CD4-positive, alpha-beta T cell (primary cell): ENCODE data around the gene CEP250. TPM values are rescaled to one million over a fixed set of nuclear protein-coding genes. Genes with fewer than 3 reads are reported as not detected.

Experiments used
- ATAC-seq: fragments of 200-7000 bp; cut with Tn5 transposase; one replicate; pipeline ENCODE4 v1.10.0; 2022; ENCODE audit warnings: mild to moderate bottlenecking; ENCODE audit not compliant: poor library complexity
- CTCF ChIA-PET: fragments of 350-600 bp; sonication (Branson Sonifier 250); formaldehyde crosslinking; loops from one replicate; lab custom pipeline; 2021; ENCODE audit warnings: antibody characterized with exemption, inconsistent platforms; lab: Charles Lee
- POLR2A ChIA-PET: fragments of 350-600 bp; sonication (Branson Sonifier 250); formaldehyde crosslinking; loops from one replicate; lab custom pipeline; 2021; ENCODE audit warnings: antibody characterized with exemption, inconsistent platforms; lab: Charles Lee
- DNase-seq, 14 experiments: peaks; one replicate each; pipeline ENCODE4 v3.0.0-alpha.2; 2013 to 2020; ENCODE audit warnings: mixed read lengths in 2 of 14
- H3K27ac ChIP-seq, 2 donors: one replicate each; pipeline versions ENCODE4 v1.5.1 to v1.7.0; 2013; ENCODE audit warnings: low read length in 2 of 2, low read depth in 1 of 2, mild to moderate bottlenecking in 1 of 2
- H3K27me3 ChIP-seq, 2 experiments: 1 replicate in 1 of 2; 2 replicates in 1 of 2; pipeline versions ENCODE4 v1.6.1 to v1.7.0; 2013; ENCODE audit warnings: low read length in 2 of 2, control low read depth in 1 of 2, mild to moderate bottlenecking in 1 of 2, moderate library complexity in 1 of 2; ENCODE audit not compliant: insufficient read depth in 2 of 2, control insufficient read depth in 1 of 2
- H3K36me3 ChIP-seq: one replicate; pipeline ENCODE4 v1.6.1; 2013; ENCODE audit warnings: low read length, control low read depth; ENCODE audit not compliant: insufficient read depth
- H3K4me1 ChIP-seq: one replicate; pipeline ENCODE4 v1.6.1; 2013; ENCODE audit warnings: low read length, control low read depth; ENCODE audit not compliant: insufficient read depth
- H3K4me3 ChIP-seq: one replicate; pipeline ENCODE4 v1.5.1; 2013; ENCODE audit warnings: mild to moderate bottlenecking, low read length, moderate library complexity
- H3K9me3 ChIP-seq, 2 experiments: 1 replicate in 1 of 2; 2 replicates in 1 of 2; pipeline versions ENCODE4 v1.6.1 to v1.7.0; 2013; ENCODE audit warnings: low read length in 2 of 2, mild to moderate bottlenecking in 2 of 2, control low read depth in 1 of 2, moderate library complexity in 1 of 2; ENCODE audit not compliant: control insufficient read depth in 1 of 2, insufficient read depth in 1 of 2
- H3K27ac Mint-ChIP-seq: one replicate; pipeline ENCODE4 v1.8.0; 2020; ENCODE audit warnings: mixed read lengths
- H3K27me3 Mint-ChIP-seq: one replicate; pipeline ENCODE4 v1.8.0; 2021; ENCODE audit warnings: mixed read lengths
- H3K36me3 Mint-ChIP-seq: one replicate; pipeline ENCODE4 v1.8.0; 2021; ENCODE audit warnings: low read depth, mixed read lengths
- H3K4me1 Mint-ChIP-seq: one replicate; pipeline ENCODE4 v1.8.0; 2021; ENCODE audit warnings: low read depth, mixed read lengths
- H3K4me3 Mint-ChIP-seq: one replicate; pipeline ENCODE4 v1.8.0; 2020; ENCODE audit warnings: mild to moderate bottlenecking, mixed read lengths
- H3K9me3 Mint-ChIP-seq: one replicate; pipeline ENCODE4 v1.8.0; 2020; ENCODE audit warnings: mixed read lengths
- intact Hi-C, 2 experiments: fragments of 100-400 bp; cut with DNase I in 1 of 2; cut with micrococcal nuclease in 1 of 2; formaldehyde crosslinking; loops; one replicate each; pipeline versions ENCODE4 v1.15.1 to v1.9.0; 2023 to 2025; cut with DNase I, micrococcal nuclease
- total RNA-seq, 174 experiments: library from RNA in 2 of 174; stranded (reverse) in 2 of 174; gene quantifications; one replicate each; pipeline ENCODE4 v1.2.3 and lab custom pipeline; 2021 to 2026
- TF ChIP-seq, protein P1 (sequence below): fragments of 200-600 bp; IDR thresholded peaks from one replicate; pipeline ENCODE4 v1.8.0; 2022; ENCODE audit warnings: antibody characterized with exemption, mild to moderate bottlenecking

The CEP250 gene
- total RNA-seq, 2 experiments from 2014 or later, result 27.6 to 33.1 TPM

GRCh38 chr20:35518955-35519354, 63.6 kb downstream of the CEP250 start:
- CTCF ChIA-PET, result no interaction called here
- Mint-ChIP-seq H3K27me3 (no peaks in the 10 kb centered on the region), H3K4me1 (no peaks in the 10 kb centered on the region)

GRCh38 chr20:35523298-35523888, 68.0 kb downstream of the CEP250 start:
- POLR2A ChIA-PET, result no interaction called here

More at GRCh38 chr20:35518955-35519354, 63.6 kb downstream of the CEP250 start:
- ATAC-seq (no peak), DNase-seq (no peak)
- TF ChIP-seq, protein P1, sequence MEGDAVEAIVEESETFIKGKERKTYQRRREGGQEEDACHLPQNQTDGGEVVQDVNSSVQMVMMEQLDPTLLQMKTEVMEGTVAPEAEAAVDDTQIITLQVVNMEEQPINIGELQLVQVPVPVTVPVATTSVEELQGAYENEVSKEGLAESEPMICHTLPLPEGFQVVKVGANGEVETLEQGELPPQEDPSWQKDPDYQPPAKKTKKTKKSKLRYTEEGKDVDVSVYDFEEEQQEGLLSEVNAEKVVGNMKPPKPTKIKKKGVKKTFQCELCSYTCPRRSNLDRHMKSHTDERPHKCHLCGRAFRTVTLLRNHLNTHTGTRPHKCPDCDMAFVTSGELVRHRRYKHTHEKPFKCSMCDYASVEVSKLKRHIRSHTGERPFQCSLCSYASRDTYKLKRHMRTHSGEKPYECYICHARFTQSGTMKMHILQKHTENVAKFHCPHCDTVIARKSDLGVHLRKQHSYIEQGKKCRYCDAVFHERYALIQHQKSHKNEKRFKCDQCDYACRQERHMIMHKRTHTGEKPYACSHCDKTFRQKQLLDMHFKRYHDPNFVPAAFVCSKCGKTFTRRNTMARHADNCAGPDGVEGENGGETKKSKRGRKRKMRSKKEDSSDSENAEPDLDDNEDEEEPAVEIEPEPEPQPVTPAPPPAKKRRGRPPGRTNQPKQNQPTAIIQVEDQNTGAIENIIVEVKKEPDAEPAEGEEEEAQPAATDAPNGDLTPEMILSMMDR, result no peak
- POLR2A ChIA-PET, result no interaction called here
- no peak overlapping the region for H3K4me3 Mint-ChIP-seq
- no peak overlapping the region for H3K4me3 ChIP-seq
- H3K9me3 Mint-ChIP-seq, result no peaks in the 10 kb centered on the region
- no peaks in the 10 kb centered on the region for H3K9me3 ChIP-seq
- H3K27me3 ChIP-seq, result no peaks in the 10 kb centered on the region
- intact Hi-C loops, result no loop called here
- peaks cover 22% of the 10 kb centered on the region for H3K36me3 Mint-ChIP-seq
- peaks cover 21% of the 10 kb centered on the region for H3K36me3 ChIP-seq
- H3K27ac Mint-ChIP-seq, result no peak overlapping the region
- no peak overlapping the region for H3K27ac ChIP-seq
- H3K4me1 ChIP-seq, result no peaks in the 10 kb centered on the region

DNA sequence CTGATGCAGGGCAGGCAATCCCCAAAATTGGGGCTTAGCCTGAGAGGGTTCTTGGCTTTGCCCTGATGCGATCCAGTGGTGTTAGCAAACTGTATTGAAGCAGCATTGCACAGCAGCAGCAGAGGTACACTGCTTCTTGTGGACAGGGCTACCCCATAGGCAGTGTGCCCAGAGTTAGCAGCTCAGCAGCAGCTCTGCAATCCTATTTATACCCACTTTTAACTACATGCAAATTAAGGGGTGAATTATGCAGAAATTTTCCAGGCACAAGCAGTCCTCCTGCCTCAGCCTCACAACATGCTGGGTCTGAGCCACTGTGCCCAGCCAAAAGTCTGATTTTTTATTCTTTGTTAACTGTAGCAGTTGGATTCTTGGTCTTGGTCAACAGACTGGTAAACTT, 70.2 kb downstream of the CEP250 start:
- ChIA-PET POLR2A (no interaction called here), CTCF (no interaction called here)
- no peaks in the 10 kb centered on the region for H3K27me3 Mint-ChIP-seq
- Histone ChIP-seq H3K36me3 (no peaks in the 10 kb centered on the region), H3K4me3 (no peak overlapping the region), H3K27ac (no peak overlapping the region), H3K4me1 (no peaks in the 10 kb centered on the region), H3K9me3 (no peaks in the 10 kb centered on the region), H3K27me3 (no peaks in the 10 kb centered on the region)
- DNase-seq, result no peak
- ATAC-seq, result no peak
- TF ChIP-seq, protein P1, result no peak
- intact Hi-C loops, result no loop called here
- no peaks in the 10 kb centered on the region for H3K9me3 Mint-ChIP-seq
- H3K27ac Mint-ChIP-seq, result no peak overlapping the region
- no peaks in the 10 kb centered on the region for H3K4me1 Mint-ChIP-seq
- no peak overlapping the region for H3K4me3 Mint-ChIP-seq
- H3K36me3 Mint-ChIP-seq, result no peaks in the 10 kb centered on the region

More at GRCh38 chr20:35523298-35523888, 68.0 kb downstream of the CEP250 start:
- Mint-ChIP-seq H3K4me3 (no peak overlapping the region), H3K4me1 (no peaks in the 10 kb centered on the region), H3K36me3 (no peaks in the 10 kb centered on the region), H3K27me3 (no peaks in the 10 kb centered on the region), H3K27ac (no peak overlapping the region), H3K9me3 (no peaks in the 10 kb centered on the region)
- TF ChIP-seq, protein P1, result peak; percentile 35
- no peak for ATAC-seq
- Histone ChIP-seq H3K27ac (no peak overlapping the region), H3K27me3 (no peaks in the 10 kb centered on the region), H3K36me3 (no peaks in the 10 kb centered on the region), H3K4me1 (no peaks in the 10 kb centered on the region), H3K9me3 (no peaks in the 10 kb centered on the region), H3K4me3 (no peak overlapping the region)
- intact Hi-C loops, result loop anchor here in 1 of 2 experiments (5.0 kb wide), 1 partner anchor 51 kb away; no protein-coding TSS in a partner anchor
- DNase-seq, result peak in 8 of 14 experiments; percentile 8 to 41 (median 17)
- CTCF ChIA-PET, result no interaction called here
